Stimulated activated CD8-positive, alpha-beta memory T cell treated with anti-CD3 and anti-CD28 coated beads, Interleukin-12 subunit alpha, Interleukin-12 subunit beta, amount 100 ng/mL, for 24 hours (primary cell): ENCODE measurements around the gene NKX2-4.

Experiments used
- DNase-seq: peaks from one replicate; pipeline ENCODE4 v3.0.0-alpha.2; 2020; ENCODE audit errors: extremely low read depth

Gene NKX2-4

DNA sequence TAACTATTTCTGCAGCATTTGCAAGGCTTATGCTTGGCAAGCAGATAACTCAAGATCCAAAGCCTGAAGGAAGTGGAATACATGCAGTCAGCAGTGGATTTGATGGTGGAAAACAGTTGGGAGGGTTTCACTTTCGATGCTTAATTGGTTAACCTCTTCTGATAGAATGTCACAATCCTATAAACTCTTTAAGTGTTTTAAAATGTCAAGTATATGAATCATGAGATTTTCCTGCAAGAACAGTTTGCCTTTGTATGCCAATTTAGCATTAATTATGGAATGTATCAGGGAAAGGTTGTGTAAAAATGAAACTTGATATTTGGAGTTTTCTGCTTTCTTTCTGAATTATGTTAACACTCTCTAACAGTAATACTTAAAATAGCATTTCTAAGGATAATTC lies 36.6 kb downstream of the NKX2-4 start:
- DNase-seq, result no peak

DNA sequence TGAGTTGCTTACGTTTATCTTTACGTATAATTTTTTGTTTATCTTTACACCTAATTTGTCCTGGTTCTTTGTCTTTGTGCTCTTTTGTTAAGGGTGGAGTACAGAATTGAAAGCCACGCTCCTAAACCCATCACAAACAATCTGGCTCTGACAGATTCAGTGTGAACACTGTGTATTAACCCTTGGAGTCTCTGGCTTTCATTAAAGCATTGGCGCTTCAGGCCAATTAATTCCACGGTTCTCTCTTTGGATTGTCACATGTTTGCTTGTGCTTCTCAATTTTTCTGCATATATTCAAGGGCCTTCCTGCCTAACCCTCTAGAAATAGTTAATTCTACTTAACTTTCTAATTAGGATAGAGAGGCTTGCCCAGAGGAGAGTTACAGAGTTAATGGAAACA lies 38.6 kb downstream of the NKX2-4 start:
- no peak for DNase-seq

DNA sequence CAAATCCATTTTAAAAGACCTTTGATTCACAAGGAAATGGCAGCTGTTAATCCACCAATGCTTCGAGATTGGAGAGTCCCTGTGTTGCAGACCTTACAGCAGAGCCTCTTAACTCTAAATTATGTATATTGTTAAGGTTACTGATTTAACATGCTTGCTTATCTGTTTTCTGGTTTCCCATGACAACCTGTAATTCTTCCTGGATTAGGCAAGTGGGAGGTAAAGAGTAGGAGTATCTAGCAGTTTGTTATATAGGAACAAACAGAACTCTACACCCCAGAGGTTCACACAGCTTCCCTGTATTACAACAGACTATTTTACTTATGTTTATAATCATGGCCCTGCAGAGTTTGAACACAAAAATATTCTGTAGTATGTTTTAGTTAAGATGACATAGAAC lies 39.5 kb downstream of the NKX2-4 start:
- no peak for DNase-seq

DNA sequence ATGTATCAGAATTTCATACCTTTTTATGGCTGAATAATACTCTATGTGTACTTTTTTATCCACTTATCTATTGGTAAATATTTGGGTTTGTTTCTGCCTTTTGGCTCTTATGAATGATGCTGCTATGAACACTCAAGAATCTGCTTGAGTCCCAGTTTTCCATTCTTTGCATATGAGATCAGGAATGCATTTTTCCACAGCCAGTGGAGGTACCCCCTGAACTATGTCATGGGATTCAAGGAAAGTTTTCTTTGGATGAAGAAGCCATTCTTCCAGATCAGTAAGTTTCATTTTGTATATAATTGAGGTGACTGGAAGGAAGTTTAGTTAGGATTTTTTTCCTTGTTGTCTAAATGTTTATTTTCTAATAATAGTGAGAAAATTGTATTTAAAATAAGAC lies 40.9 kb downstream of the NKX2-4 start:
- DNase-seq, result no peak

DNA sequence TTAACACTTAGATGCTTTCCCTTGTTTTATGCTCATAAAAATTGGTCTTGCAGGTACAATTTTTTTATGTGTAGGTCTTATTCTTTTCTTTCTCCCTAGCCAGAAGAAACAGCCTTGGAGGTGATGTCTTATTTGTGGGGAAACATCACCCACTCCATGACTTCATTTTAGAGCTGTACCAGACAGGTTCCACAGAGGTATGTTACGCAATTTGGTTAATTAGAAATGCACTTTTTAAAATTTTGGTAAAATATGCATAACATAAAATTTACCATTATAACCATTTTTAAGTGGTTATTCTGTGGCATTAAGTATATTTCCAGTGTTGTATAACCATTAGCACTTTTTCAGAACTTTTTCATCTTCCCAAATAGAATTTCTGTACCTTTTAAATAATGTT lies 41.3 kb downstream of the NKX2-4 start:
- DNase-seq, result no peak

DNA sequence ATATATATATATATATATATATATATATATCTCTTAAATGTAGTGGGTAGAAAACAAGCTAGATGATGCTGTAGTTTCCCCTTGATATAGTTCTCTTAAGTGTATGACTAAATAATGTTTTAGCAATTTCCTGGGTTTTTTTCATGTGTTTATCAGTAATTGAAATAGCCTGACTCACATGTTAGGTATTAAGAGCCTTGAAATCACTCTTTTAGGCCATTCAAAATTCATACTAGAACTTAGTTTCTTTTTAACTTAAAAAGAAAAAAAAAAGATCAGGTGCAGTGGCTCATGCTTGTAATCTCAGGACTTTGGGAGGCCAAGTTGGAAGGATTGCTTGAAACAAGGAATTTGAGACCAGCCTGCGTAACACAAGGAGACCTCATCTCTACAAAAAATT lies 44.1 kb downstream of the NKX2-4 start:
- DNase-seq, result no peak

DNA sequence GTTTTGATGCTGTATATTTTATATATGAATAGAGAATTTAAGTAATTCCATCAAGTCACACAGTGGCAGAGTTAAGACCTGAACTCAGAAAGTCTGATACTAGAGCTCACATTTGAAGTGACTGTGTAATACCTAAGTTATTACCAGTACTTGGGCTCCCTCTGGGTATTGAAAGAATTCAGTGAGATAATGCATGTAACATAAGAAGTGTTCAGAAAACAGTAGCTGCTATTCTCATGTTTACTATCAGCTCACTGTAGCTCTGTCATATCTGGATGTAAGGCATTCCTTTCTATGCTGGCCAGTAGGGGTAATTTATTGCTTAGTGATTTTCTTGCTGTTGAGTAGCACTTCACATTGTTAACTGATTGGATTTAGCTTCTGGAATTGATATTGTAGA lies 44.6 kb downstream of the NKX2-4 start:
- DNase-seq, result no peak
